Brain microvascular endothelial cell (primary cell): ENCODE results near the gene STAU1.
"Not testable (repeated sequence)": the region's sequence is repeated elsewhere in the genome, so short reads cannot be mapped to it uniquely, and the experiment has no call there.

Source experiments
- DNase-seq: peaks from one replicate; pipeline ENCODE4 v3.0.0-alpha.2; 2020
- H3K27ac ChIP-seq: fragments of 250-450 bp; sonication (Bioruptor Pico); 2 replicates; pipeline ENCODE4 v1.5.1; 2020; ENCODE audit warnings: mild to moderate bottlenecking, moderate library complexity
- H3K27me3 ChIP-seq: fragments of 250-450 bp; sonication (Bioruptor Pico); replicated peaks from 2 replicates; pipeline ENCODE4 v1.5.1; 2020; ENCODE audit warnings: mild to moderate bottlenecking
- H3K36me3 ChIP-seq: fragments of 250-450 bp; sonication (Bioruptor Pico); replicated peaks from 2 replicates; pipeline ENCODE4 v1.5.1; 2020; ENCODE audit warnings: mild to moderate bottlenecking
- H3K4me3 ChIP-seq: 2 replicates; pipeline ENCODE4 v1.5.1; 2011; ENCODE audit warnings: low read depth, mild to moderate bottlenecking, control low read depth, low read length, moderate library complexity
- CTCF ChIP-seq: IDR thresholded peaks from 2 replicates; pipeline ENCODE4 v1.5.1; 2011; ENCODE audit warnings: low read depth, mild to moderate bottlenecking, moderate library complexity, low read length, control low read depth, inconsistent platforms; ENCODE audit errors: missing control alignments
- in situ Hi-C: cut with HindIII; loops from 2 replicates; pipeline ENCODE4 v1.10.0; 2017; ENCODE audit warnings: low sequenced_read_pairs, low pct_ligation_motif_present

STAU1 gene

GRCh38 chr20:49103647-49104364 lies 84.3 kb downstream of the STAU1 start:
- H3K27me3 ChIP-seq, result no peaks in the 10 kb centered on the region
- H3K4me3 ChIP-seq, result no peak overlapping the region
- DNase-seq, result no peak
- H3K36me3 ChIP-seq, result peaks cover 28% of the 10 kb centered on the region
- no peak for TF ChIP-seq CTCF
- H3K27ac ChIP-seq, result no peak overlapping the region
- in situ Hi-C loops, result no loop called here

- Histone ChIP-seq H3K4me3 (no peak overlapping the region), H3K27ac (no peak overlapping the region), H3K36me3 (peaks cover 34% of the 10 kb centered on the region), H3K27me3 (no peaks in the 10 kb centered on the region)
- DNase-seq, result no peak
- no peak for TF ChIP-seq CTCF
- in situ Hi-C loops, result no loop called here
Measured at GRCh38 chr20:49103019-49103418, 85.1 kb downstream of the STAU1 start.

GRCh38 chr20:49100972-49101371 lies 87.2 kb downstream of the STAU1 start:
- no peak overlapping the region for H3K27ac ChIP-seq

GRCh38 chr20:49100292-49100691 lies 87.8 kb downstream of the STAU1 start:
- in situ Hi-C loops, H3K27ac ChIP-seq, H3K4me3 ChIP-seq, H3K27me3 ChIP-seq, DNase-seq: not testable (repeated sequence)
- H3K36me3 ChIP-seq, result peaks cover 46% of the 10 kb centered on the region

More at GRCh38 chr20:49100972-49101371, 87.2 kb downstream of the STAU1 start:
- Histone ChIP-seq H3K36me3 (peaks cover 47% of the 10 kb centered on the region), H3K4me3 (no peak overlapping the region), H3K27me3 (no peaks in the 10 kb centered on the region)
- TF ChIP-seq CTCF, result no peak
- DNase-seq, result no peak
- in situ Hi-C loops, result no loop called here

- Histone ChIP-seq H3K36me3 (peaks cover 47% of the 10 kb centered on the region), H3K4me3 (no peak overlapping the region), H3K27me3 (no peaks in the 10 kb centered on the region), H3K27ac (no peak overlapping the region)
- no peak for DNase-seq
- in situ Hi-C loops, result no loop called here
- TF ChIP-seq CTCF, result no peak
Measured at GRCh38 chr20:49099011-49099410, 89.1 kb downstream of the STAU1 start.

- peaks cover 42% of the 10 kb centered on the region for H3K36me3 ChIP-seq
- H3K27ac ChIP-seq, result no peak overlapping the region
- no peak for DNase-seq
Measured at GRCh38 chr20:49098136-49098535, 90.0 kb downstream of the STAU1 start.

More at GRCh38 chr20:49098136-49098535, 90.0 kb downstream of the STAU1 start:
- Histone ChIP-seq H3K27me3 (no peaks in the 10 kb centered on the region), H3K4me3 (no peak overlapping the region)
- no peak for TF ChIP-seq CTCF
- in situ Hi-C loops, result no loop called here
